ENCODE measurements around the gene IL32. TPM values are rescaled to one million over a fixed set of nuclear protein-coding genes. Genes with fewer than 3 reads are reported as not detected.

The IL32 gene
- total and polyA plus RNA-seq, 2 experiments from 2014 or later: 2.3 to 6.1 TPM

DNA sequence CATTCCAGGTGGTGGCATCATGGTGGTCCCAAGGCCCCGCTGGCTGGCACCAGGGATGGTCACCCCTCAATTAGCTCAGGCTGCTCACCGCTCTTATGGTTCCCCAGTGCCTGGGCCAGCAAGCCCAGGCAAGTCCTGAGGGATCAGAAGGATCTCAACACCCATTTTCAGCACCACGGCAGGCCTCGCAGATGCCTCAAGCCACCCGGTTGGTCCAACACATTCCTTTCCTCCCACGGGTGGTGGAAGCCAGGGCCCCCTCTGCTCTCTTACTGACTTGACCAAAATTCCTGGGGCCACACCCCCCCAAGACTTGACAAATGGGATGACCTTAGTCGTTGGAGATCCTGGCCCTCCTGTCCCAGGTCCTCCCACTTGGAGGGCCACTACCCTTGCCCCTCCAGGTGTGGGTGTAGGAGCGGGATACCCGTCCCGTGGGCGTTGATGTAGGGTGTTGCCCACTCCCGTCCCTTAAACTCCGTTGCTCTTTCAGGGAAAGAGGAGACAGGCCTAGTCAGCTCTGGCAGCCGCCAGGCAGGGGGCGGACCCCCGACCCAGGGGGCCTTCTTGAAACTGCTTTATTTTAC is 52.9 kb downstream of the IL32 start:
- H2AFZ ChIP-seq: no peak overlapping the region
- H3K27ac ChIP-seq (ENCODE audit: low read depth): no peak overlapping the region
- Mint-ChIP-seq H3K4me3 (no peak overlapping the region), H3K36me3 (ENCODE audit: low read depth) (peaks cover 36% of the 10 kb centered on the region), H3K9me3 (no peaks in the 10 kb centered on the region), H3K4me1 (peaks cover 12% of the 10 kb centered on the region), H3K27me3 (ENCODE audit: insufficient read depth, low read depth, poor library complexity) (peaks cover 8% of the 10 kb centered on the region), H3K27ac (no peak overlapping the region)
- H3K27me3 ChIP-seq (ENCODE audit: insufficient read depth): no peaks in the 10 kb centered on the region
- H3F3A ChIP-seq (replicated peaks; ENCODE audit: low read depth): peaks cover 7% of the 10 kb centered on the region
- peaks cover 4% of the 10 kb centered on the region; the same call in 1 of the 2 replicates for H4K20me1 ChIP-seq (replicated peaks; ENCODE audit: insufficient read depth)
- peaks cover 13% of the 10 kb centered on the region for H3K79me2 ChIP-seq (replicated peaks; ENCODE audit: insufficient read depth)
- H3K4me2 ChIP-seq: no peak overlapping the region
- ATAC-seq (no peak), DNase-seq (ENCODE audit: low spot score) (no peak)
- H3K4me1 ChIP-seq (ENCODE audit: insufficient read depth): peaks cover 6% of the 10 kb centered on the region; the same call in 1 of the 2 replicates
- TF ChIP-seq NANOG (IDR thresholded peaks at IDR 0.05; ENCODE audit: borderline replicate concordance) (no peak), JUNB (IDR thresholded peaks at IDR 0.05; ENCODE audit: unreplicated experiment) (no peak), STAT1 (IDR thresholded peaks at IDR 0.05; ENCODE audit: unreplicated experiment) (no peak), CREB1 (CRISPR knock-in tag; IDR thresholded peaks at IDR 0.05; ENCODE audit: low read depth) (no peak), ZNF331 (CRISPR knock-in tag; IDR thresholded peaks at IDR 0.05; ENCODE audit: low read depth) (no peak), EZH2phosphoT487 (IDR thresholded peaks at IDR 0.05; ENCODE audit: unreplicated experiment) (no peak), ZNF114 (CRISPR knock-in tag; IDR thresholded peaks at IDR 0.05) (no peak), POLR2AphosphoS5 (IDR thresholded peaks at IDR 0.05; ENCODE audit: low read depth) (no peak), EZH2 (IDR thresholded peaks at IDR 0.05; ENCODE audit: low read depth, unreplicated experiment) (no peak)
- TF ChIP-seq, protein P1, sequence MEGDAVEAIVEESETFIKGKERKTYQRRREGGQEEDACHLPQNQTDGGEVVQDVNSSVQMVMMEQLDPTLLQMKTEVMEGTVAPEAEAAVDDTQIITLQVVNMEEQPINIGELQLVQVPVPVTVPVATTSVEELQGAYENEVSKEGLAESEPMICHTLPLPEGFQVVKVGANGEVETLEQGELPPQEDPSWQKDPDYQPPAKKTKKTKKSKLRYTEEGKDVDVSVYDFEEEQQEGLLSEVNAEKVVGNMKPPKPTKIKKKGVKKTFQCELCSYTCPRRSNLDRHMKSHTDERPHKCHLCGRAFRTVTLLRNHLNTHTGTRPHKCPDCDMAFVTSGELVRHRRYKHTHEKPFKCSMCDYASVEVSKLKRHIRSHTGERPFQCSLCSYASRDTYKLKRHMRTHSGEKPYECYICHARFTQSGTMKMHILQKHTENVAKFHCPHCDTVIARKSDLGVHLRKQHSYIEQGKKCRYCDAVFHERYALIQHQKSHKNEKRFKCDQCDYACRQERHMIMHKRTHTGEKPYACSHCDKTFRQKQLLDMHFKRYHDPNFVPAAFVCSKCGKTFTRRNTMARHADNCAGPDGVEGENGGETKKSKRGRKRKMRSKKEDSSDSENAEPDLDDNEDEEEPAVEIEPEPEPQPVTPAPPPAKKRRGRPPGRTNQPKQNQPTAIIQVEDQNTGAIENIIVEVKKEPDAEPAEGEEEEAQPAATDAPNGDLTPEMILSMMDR (conservative IDR thresholded peaks at IDR 0.05; ENCODE audit: low read depth in 2 of 2): no peak
- TF ChIP-seq, protein P2, sequence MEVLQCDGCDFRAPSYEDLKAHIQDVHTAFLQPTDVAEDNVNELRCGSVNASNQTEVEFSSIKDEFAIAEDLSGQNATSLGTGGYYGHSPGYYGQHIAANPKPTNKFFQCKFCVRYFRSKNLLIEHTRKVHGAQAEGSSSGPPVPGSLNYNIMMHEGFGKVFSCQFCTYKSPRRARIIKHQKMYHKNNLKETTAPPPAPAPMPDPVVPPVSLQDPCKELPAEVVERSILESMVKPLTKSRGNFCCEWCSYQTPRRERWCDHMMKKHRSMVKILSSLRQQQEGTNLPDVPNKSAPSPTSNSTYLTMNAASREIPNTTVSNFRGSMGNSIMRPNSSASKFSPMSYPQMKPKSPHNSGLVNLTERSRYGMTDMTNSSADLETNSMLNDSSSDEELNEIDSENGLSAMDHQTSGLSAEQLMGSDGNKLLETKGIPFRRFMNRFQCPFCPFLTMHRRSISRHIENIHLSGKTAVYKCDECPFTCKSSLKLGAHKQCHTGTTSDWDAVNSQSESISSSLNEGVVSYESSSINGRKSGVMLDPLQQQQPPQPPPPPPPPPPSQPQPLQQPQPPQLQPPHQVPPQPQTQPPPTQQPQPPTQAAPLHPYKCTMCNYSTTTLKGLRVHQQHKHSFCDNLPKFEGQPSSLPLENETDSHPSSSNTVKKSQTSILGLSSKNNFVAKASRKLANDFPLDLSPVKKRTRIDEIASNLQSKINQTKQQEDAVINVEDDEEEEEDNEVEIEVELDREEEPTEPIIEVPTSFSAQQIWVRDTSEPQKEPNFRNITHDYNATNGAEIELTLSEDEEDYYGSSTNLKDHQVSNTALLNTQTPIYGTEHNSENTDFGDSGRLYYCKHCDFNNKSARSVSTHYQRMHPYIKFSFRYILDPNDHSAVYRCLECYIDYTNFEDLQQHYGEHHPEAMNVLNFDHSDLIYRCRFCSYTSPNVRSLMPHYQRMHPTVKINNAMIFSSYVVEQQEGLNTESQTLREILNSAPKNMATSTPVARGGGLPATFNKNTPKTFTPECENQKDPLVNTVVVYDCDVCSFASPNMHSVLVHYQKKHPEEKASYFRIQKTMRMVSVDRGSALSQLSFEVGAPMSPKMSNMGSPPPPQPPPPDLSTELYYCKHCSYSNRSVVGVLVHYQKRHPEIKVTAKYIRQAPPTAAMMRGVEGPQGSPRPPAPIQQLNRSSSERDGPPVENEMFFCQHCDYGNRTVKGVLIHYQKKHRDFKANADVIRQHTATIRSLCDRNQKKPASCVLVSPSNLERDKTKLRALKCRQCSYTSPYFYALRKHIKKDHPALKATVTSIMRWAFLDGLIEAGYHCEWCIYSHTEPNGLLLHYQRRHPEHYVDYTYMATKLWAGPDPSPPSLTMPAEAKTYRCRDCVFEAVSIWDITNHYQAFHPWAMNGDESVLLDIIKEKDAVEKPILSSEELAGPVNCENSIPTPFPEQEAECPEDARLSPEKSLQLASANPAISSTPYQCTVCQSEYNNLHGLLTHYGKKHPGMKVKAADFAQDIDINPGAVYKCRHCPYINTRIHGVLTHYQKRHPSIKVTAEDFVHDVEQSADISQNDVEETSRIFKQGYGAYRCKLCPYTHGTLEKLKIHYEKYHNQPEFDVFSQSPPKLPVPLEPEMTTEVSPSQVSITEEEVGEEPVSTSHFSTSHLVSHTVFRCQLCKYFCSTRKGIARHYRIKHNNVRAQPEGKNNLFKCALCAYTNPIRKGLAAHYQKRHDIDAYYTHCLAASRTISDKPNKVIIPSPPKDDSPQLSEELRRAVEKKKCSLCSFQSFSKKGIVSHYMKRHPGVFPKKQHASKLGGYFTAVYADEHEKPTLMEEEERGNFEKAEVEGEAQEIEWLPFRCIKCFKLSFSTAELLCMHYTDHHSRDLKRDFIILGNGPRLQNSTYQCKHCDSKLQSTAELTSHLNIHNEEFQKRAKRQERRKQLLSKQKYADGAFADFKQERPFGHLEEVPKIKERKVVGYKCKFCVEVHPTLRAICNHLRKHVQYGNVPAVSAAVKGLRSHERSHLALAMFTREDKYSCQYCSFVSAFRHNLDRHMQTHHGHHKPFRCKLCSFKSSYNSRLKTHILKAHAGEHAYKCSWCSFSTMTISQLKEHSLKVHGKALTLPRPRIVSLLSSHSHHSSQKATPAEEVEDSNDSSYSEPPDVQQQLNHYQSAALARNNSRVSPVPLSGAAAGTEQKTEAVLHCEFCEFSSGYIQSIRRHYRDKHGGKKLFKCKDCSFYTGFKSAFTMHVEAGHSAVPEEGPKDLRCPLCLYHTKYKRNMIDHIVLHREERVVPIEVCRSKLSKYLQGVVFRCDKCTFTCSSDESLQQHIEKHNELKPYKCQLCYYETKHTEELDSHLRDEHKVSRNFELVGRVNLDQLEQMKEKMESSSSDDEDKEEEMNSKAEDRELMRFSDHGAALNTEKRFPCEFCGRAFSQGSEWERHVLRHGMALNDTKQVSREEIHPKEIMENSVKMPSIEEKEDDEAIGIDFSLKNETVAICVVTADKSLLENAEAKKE (CRISPR knock-in tag; IDR thresholded peaks at IDR 0.05): no peak
- TF ChIP-seq, protein P3, sequence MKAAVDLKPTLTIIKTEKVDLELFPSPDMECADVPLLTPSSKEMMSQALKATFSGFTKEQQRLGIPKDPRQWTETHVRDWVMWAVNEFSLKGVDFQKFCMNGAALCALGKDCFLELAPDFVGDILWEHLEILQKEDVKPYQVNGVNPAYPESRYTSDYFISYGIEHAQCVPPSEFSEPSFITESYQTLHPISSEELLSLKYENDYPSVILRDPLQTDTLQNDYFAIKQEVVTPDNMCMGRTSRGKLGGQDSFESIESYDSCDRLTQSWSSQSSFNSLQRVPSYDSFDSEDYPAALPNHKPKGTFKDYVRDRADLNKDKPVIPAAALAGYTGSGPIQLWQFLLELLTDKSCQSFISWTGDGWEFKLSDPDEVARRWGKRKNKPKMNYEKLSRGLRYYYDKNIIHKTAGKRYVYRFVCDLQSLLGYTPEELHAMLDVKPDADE (IDR thresholded peaks at IDR 0.05): no peak
- TF ChIP-seq, protein P4, sequence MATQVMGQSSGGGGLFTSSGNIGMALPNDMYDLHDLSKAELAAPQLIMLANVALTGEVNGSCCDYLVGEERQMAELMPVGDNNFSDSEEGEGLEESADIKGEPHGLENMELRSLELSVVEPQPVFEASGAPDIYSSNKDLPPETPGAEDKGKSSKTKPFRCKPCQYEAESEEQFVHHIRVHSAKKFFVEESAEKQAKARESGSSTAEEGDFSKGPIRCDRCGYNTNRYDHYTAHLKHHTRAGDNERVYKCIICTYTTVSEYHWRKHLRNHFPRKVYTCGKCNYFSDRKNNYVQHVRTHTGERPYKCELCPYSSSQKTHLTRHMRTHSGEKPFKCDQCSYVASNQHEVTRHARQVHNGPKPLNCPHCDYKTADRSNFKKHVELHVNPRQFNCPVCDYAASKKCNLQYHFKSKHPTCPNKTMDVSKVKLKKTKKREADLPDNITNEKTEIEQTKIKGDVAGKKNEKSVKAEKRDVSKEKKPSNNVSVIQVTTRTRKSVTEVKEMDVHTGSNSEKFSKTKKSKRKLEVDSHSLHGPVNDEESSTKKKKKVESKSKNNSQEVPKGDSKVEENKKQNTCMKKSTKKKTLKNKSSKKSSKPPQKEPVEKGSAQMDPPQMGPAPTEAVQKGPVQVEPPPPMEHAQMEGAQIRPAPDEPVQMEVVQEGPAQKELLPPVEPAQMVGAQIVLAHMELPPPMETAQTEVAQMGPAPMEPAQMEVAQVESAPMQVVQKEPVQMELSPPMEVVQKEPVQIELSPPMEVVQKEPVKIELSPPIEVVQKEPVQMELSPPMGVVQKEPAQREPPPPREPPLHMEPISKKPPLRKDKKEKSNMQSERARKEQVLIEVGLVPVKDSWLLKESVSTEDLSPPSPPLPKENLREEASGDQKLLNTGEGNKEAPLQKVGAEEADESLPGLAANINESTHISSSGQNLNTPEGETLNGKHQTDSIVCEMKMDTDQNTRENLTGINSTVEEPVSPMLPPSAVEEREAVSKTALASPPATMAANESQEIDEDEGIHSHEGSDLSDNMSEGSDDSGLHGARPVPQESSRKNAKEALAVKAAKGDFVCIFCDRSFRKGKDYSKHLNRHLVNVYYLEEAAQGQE (IDR thresholded peaks at IDR 0.05; ENCODE audit: unreplicated experiment): no peak
- peaks cover 9% of the 10 kb centered on the region; the same call in 1 of the 2 replicates for H3K36me3 ChIP-seq (ENCODE audit: insufficient read depth)
- no peaks in the 10 kb centered on the region for H3K9me2 ChIP-seq (ENCODE audit: insufficient read depth)
- no peak overlapping the region for H3K4me3 ChIP-seq

All from GM23338 (cell line).